Keratinocyte (primary cell): Measurements from ENCODE around the gene WNT7A. TPM values are rescaled to one million over a fixed set of nuclear protein-coding genes. Genes with fewer than 3 reads are reported as not detected.

Experiments
- DNase-seq: peaks from one replicate; pipeline ENCODE4 v3.0.0-alpha.2; 2011; ENCODE audit warnings: low read depth, missing footprints, low spot score
- FAIRE-seq: peaks from 2 replicates; lab custom pipeline; 2011; peaks lifted over from hg19 to GRCh38; lab: Jason Lieb, UNC
- H2AFZ ChIP-seq: 2 replicates; pipeline ENCODE4 v1.6.0; 2012; ENCODE audit warnings: low read length, control low read depth, inconsistent platforms; ENCODE audit not compliant: control insufficient read depth
- H3K27ac ChIP-seq: 2 replicates; pipeline ENCODE4 v1.5.1; 2011; ENCODE audit warnings: low read length; ENCODE audit not compliant: control insufficient read depth, insufficient read depth
- H3K27me3 ChIP-seq: 3 replicates; pipeline ENCODE4 v1.6.0; 2011; ENCODE audit warnings: low read length; ENCODE audit not compliant: control insufficient read depth, insufficient read depth; ENCODE audit errors: extremely low read depth
- H3K36me3 ChIP-seq, 2 experiments: 2 replicates in 1 of 2; 3 replicates in 1 of 2; pipeline ENCODE4 v1.5.1; 2011; ENCODE audit warnings: low read length in 2 of 2, mild to moderate bottlenecking in 1 of 2; ENCODE audit not compliant: control insufficient read depth in 2 of 2, insufficient read depth in 2 of 2; ENCODE audit errors: extremely low read depth in 1 of 2
- H3K4me1 ChIP-seq: 3 replicates; pipeline ENCODE4 v1.5.1; 2011; ENCODE audit warnings: low read length; ENCODE audit not compliant: control insufficient read depth, insufficient read depth; ENCODE audit errors: extremely low read depth
- H3K4me2 ChIP-seq: 3 replicates; pipeline ENCODE4 v1.6.0; 2011; ENCODE audit warnings: low read depth, low read length; ENCODE audit not compliant: control insufficient read depth, insufficient read depth; ENCODE audit errors: extremely low read depth
- H3K4me3 ChIP-seq, 3 experiments: fragments of 200-600 bp in 1 of 3; sonication (generic) in 1 of 3; 2 replicates in 2 of 3; 3 replicates in 1 of 3; pipeline ENCODE4 v1.5.1; 2011 to 2016; ENCODE audit warnings: low read length in 3 of 3, mild to moderate bottlenecking in 3 of 3, control low read depth in 2 of 3, inconsistent platforms in 1 of 3, low read depth in 1 of 3, mixed read lengths in 1 of 3, mixed run types in 1 of 3, moderate library complexity in 1 of 3; ENCODE audit not compliant: control insufficient read depth in 2 of 3, insufficient read depth in 2 of 3; ENCODE audit errors: extremely low read depth in 1 of 3
- H3K79me2 ChIP-seq: 2 replicates; pipeline ENCODE4 v1.6.0; 2012; ENCODE audit warnings: low read length; ENCODE audit not compliant: control insufficient read depth, insufficient read depth
- H3K9ac ChIP-seq: 3 replicates; pipeline ENCODE4 v1.6.0; 2011; ENCODE audit warnings: low read length; ENCODE audit not compliant: control insufficient read depth, insufficient read depth; ENCODE audit errors: extremely low read depth
- H3K9me1 ChIP-seq: 3 replicates; pipeline ENCODE4 v1.6.0; 2011; ENCODE audit warnings: low read length; ENCODE audit not compliant: control insufficient read depth, insufficient read depth; ENCODE audit errors: extremely low read depth
- H3K9me3 ChIP-seq: 2 replicates; pipeline ENCODE4 v1.5.1; 2012; ENCODE audit warnings: low read depth, low read length; ENCODE audit not compliant: control insufficient read depth
- H4K20me1 ChIP-seq: 3 replicates; pipeline ENCODE4 v1.6.0; 2011; ENCODE audit warnings: low read length; ENCODE audit not compliant: control insufficient read depth, insufficient read depth; ENCODE audit errors: extremely low read depth
- CTCF ChIP-seq, 3 experiments: IDR thresholded peaks in 1 of 3; conservative IDR thresholded peaks in 1 of 3; optimal IDR thresholded peaks in 1 of 3; 2 replicates in 2 of 3; 3 replicates in 1 of 3; pipeline versions ENCODE3 to v1.5.1; 2011; ENCODE audit warnings: low read length in 3 of 3, mild to moderate bottlenecking in 3 of 3, moderate library complexity in 2 of 3, control low read depth in 1 of 3, inconsistent platforms in 1 of 3; ENCODE audit not compliant: insufficient read depth in 2 of 3; ENCODE audit errors: extremely low read depth in 1 of 3
- EZH2 ChIP-seq: IDR thresholded peaks from one replicate; pipeline ENCODE4 v1.6.1; 2012; ENCODE audit warnings: inconsistent platforms, mild to moderate bottlenecking, low read length, moderate library complexity
- dilution Hi-C: fragments of 300-500 bp; cut with MboI; formaldehyde crosslinking; loops from one replicate; pipeline ENCODE4 v1.7.0; 2020; ENCODE audit warnings: low sequenced_read_pairs; ENCODE audit not compliant: extremely low pct_ligation_motif_present
- polyA plus RNA-seq, 5 experiments: library from polyadenylated mRNA; depleted of rRNA in 3 of 5; stranded (reverse) in 3 of 5; stranded (forward) in 1 of 5; unstranded in 1 of 5; fragments of >200 nt; gene quantifications; 1 replicate in 1 of 5; 2 replicates in 3 of 5; 3 replicates in 1 of 5; pipeline versions ENCODE4 v1.2.1 to v1.2.3, GENCODE V29; 2011 to 2012; ENCODE audit warnings: missing spikeins in 2 of 5, low read depth in 1 of 5, low replicate concordance in 1 of 5

Gene WNT7A
- polyA plus RNA-seq, 1 donor (not counting 4 experiments of a cell fraction or from before 2014, with no cell fraction given) = 20.3 TPM

GRCh38 chr3:13800064-13800463 is 79.8 kb downstream of the WNT7A start:
- dilution Hi-C loops = no loop called here
- TF ChIP-seq CTCF (optimal IDR thresholded peaks at IDR 0.05 in 1 of 3, IDR thresholded peaks at IDR 0.05 in 1 of 3, conservative IDR thresholded peaks at IDR 0.05 in 1 of 3; ENCODE audit: extremely low read depth in 1 of 3, insufficient read depth in 2 of 3, low read length in 3 of 3) (no peak), EZH2 (no peak)

GRCh38 chr3:13798401-13798800 is 81.5 kb downstream of the WNT7A start:
- no peak for FAIRE-seq
- H4K20me1 ChIP-seq = no peaks in the 10 kb centered on the region
- no peak overlapping the region for H2AFZ ChIP-seq
- no peak for DNase-seq
- no peaks in the 10 kb centered on the region for H3K36me3 ChIP-seq
- no peak overlapping the region for H3K9ac ChIP-seq
- H3K79me2 ChIP-seq = no peaks in the 10 kb centered on the region
- peaks cover 4% of the 10 kb centered on the region for H3K27me3 ChIP-seq
- no peak overlapping the region for H3K27ac ChIP-seq
- H3K4me1 ChIP-seq = peaks cover 6% of the 10 kb centered on the region
- H3K4me2 ChIP-seq = no peak overlapping the region
- H3K4me3 ChIP-seq = no peak overlapping the region
- dilution Hi-C loops = no loop called here
- TF ChIP-seq EZH2 = no peak
- TF ChIP-seq CTCF (optimal IDR thresholded peaks at IDR 0.05 in 1 of 3, IDR thresholded peaks at IDR 0.05 in 1 of 3, conservative IDR thresholded peaks at IDR 0.05 in 1 of 3; ENCODE audit: extremely low read depth in 1 of 3, insufficient read depth in 2 of 3, low read length in 3 of 3) = no peak
- H3K9me3 ChIP-seq = no peaks in the 10 kb centered on the region
- H3K9me1 ChIP-seq = no peaks in the 10 kb centered on the region

More at GRCh38 chr3:13800064-13800463, 79.8 kb downstream of the WNT7A start:
- no peak overlapping the region for H3K27ac ChIP-seq
- no peaks in the 10 kb centered on the region for H3K36me3 ChIP-seq
- FAIRE-seq (no peak), DNase-seq (no peak)
- H3K4me1 ChIP-seq = peaks cover 6% of the 10 kb centered on the region
- no peaks in the 10 kb centered on the region for H3K9me1 ChIP-seq
- H4K20me1 ChIP-seq = no peaks in the 10 kb centered on the region
- H3K27me3 ChIP-seq = no peaks in the 10 kb centered on the region
- no peak overlapping the region for H3K9ac ChIP-seq
- H3K4me3 ChIP-seq = no peak overlapping the region
- no peaks in the 10 kb centered on the region for H3K9me3 ChIP-seq
- H2AFZ ChIP-seq = no peak overlapping the region
- no peak overlapping the region for H3K4me2 ChIP-seq
- no peaks in the 10 kb centered on the region for H3K79me2 ChIP-seq
